Forelimb muscle (tissue), 1 donor: ENCODE results near the gene IFNAR2. TPM values are rescaled to one million over a fixed set of nuclear protein-coding genes. Genes with fewer than 3 reads are reported as not detected.

ENCODE experiments used
- DNase-seq: peaks from one replicate; pipeline ENCODE4 v3.0.0-alpha.2; 2013; ENCODE audit warnings: low read depth
- polyA plus RNA-seq: library from polyadenylated mRNA; unstranded; fragments of 120-200 nt; gene quantifications from one replicate; pipeline ENCODE4 v1.2.1, GENCODE V29; 2013; ENCODE audit not compliant: insufficient read length

The IFNAR2 gene
- polyA plus RNA-seq, 1 donor = 10.0 TPM

- DNase-seq = no peak
Measured at GRCh38 chr21:33267250-33267649, 37.5 kb downstream of the IFNAR2 start.

- DNase-seq = no peak
Measured at GRCh38 chr21:33268393-33268736, 38.6 kb downstream of the IFNAR2 start.

GRCh38 chr21:33268737-33269441 lies 39.2 kb downstream of the IFNAR2 start:
- DNase-seq = no peak

- no peak for DNase-seq
Measured at GRCh38 chr21:33270986-33271385, 41.2 kb downstream of the IFNAR2 start.

GRCh38 chr21:33273044-33273443 lies 43.3 kb downstream of the IFNAR2 start:
- DNase-seq = no peak

- no peak for DNase-seq
Measured at GRCh38 chr21:33278721-33279120, 49.0 kb downstream of the IFNAR2 start.

GRCh38 chr21:33279330-33279820 lies 49.6 kb downstream of the IFNAR2 start:
- DNase-seq = no peak

Other genes starting within 250 kb of the IFNAR2 start
- not detected for gene OLIG2, start 204.0 kb upstream of the IFNAR2 start, polyA plus RNA-seq
- gene OLIG1, start 159.8 kb upstream of the IFNAR2 start, polyA plus RNA-seq = 0.38 TPM
- gene IL10RB, start 36.4 kb downstream of the IFNAR2 start, polyA plus RNA-seq = 16.4 TPM
- gene IFNAR1, start 95.0 kb downstream of the IFNAR2 start, polyA plus RNA-seq = 20.9 TPM
- 53.2 TPM for gene IFNGR2, start 173.5 kb downstream of the IFNAR2 start, polyA plus RNA-seq